GM18870 (cell line): ENCODE measurements around the gene CALML5.

ENCODE experiments used
- ATAC-seq: cut with Tn5 transposase; IDR thresholded peaks from one replicate; pipeline ENCODE4 v1.9.1; 2021; ENCODE audit warnings: moderate library complexity; ENCODE audit not compliant: unreplicated experiment

CALML5 gene

DNA sequence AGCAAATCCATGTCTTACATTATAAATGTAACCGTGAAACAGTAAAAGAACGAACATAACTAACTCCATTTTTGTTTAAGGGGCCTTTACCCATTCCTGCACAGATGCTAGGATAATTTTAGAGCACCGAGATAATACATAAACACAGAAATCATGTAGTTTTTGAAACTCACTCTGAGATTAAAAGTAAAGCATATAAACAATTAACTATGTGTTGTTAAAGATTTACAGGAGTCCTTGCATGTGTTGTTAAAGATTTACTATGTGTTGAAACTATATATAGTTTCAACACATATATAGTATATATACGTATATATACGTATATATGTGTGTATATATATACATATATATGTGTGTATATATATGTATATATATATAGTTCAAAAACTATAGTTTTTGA, 18.2 kb upstream of the CALML5 start:
- no peak for ATAC-seq

- ATAC-seq = no peak
Observed at GRCh38 chr10:5515948-5516761, 16.8 kb upstream of the CALML5 start.

- ATAC-seq = no peak
Observed at GRCh38 chr10:5514226-5514850, 15.0 kb upstream of the CALML5 start.

- ATAC-seq = no peak
Observed at GRCh38 chr10:5512881-5513612, 13.7 kb upstream of the CALML5 start.

DNA sequence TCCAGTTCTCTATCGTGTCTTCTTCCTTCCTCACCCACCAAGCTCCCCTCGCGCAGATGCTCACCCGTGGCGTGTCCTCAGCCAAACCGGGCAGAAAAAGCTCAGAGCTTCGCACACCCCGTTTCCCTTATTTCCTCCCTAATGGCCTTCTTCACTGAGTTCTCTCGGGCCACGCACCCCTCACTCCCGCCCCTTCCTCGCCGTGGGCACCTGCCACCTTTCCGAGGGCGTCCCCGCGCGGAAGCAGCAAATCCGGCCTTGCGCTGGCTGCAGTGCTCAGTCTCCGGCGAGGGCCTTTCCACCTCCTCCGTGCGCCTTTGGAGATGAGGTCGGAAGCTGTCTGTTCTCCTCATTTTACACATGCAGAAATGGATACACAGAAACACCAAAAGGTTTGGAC, 13.0 kb upstream of the CALML5 start:
- ATAC-seq = no peak

DNA sequence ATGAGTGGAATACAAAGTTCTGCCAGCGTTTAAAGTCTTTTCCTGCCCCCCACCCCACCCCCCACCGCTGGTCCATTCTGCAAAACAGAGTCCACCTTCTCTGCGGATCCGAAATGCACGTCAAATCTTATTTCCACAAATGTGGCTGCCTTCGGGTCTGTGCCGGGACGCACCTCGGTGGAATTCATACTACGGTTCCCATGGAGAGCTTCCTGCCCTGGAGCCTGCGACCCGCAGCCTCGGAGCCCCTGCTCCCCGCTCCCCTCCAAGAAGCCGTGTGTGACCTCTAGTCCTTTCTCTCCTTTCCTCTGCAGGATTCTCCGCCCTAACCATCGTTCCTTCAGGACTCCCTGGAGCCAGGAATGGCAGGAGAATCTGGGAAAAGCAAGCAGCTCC, 12.5 kb upstream of the CALML5 start:
- no peak for ATAC-seq

DNA sequence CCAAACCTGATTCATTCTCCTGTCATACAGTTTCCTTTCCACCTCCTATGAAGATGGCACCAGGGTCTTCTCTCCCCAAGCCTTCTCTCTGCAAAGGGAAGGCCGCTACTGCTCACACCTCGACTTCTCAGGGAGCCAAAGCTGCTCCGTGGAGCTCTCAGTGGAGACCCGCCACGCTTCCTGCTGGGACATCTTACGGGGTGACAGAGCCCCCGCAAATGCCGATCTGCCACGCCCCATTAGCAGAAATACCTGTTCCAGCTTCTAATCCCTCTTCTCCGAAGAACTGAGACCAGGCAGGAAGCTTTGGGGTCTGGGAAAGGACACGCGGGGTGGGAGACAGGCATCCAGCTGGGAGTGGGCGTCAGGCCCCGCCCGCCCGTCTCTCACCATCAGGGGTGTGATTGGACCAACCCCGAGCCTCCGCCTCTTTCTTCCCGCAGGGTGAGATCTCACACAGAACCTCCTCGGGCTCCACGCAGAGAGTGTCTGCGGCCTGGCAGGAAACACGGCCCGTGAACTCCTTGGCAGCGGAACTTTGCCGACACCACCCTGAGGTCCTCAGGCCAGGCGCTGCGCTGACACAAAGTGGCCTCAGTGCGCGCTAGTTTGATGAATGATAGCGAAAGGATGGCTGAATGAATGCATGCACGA, 12.0 kb upstream of the CALML5 start:
- ATAC-seq = no peak

- no peak for ATAC-seq
Observed at GRCh38 chr10:5510281-5511072, 11.1 kb upstream of the CALML5 start.

DNA sequence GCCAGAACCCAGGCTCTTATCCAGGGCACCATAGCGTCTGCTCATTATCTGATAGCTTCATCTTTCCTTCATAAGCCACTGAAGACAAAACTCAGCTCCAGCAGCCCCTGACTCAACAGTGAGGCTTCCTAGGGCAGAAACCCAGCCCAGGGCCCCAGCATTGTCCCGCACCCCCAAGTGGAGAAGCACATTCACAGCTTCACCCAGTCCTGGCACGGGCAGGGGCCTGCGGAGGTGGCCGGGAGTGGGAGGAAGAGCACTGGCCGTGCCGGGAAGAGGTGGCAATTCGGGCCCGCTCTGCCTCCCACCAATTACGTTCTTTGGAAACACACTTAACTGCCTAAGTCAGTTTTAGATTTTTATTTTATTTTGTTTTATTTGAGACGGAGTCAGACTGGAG, 10.3 kb upstream of the CALML5 start:
- no peak for ATAC-seq

- no peak for ATAC-seq
Observed at GRCh38 chr10:5509236-5509635, 9.9 kb upstream of the CALML5 start.

DNA sequence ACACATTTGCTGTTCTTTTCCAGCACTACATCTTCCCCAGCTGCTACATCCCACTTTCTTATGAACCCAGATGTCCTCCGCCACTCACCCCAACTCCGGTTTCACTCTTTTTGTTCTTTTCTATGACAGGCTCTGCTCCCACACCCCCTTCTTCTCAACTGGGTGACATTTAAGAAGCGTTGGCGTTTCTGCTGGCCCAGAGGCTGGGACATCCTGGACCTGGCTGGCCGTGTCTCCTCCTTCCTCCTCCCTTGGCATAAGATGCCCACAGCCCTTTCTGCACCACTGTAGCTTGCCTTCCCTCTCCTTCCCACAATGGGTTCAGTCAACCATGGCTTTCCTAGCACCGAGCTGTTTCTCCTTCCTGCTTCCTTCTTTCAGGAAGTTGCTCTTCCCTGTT, 9.4 kb upstream of the CALML5 start:
- ATAC-seq = no peak

GRCh38 chr10:5508161-5508604, 8.8 kb upstream of the CALML5 start:
- no peak for ATAC-seq

GRCh38 chr10:5507649-5508131, 8.3 kb upstream of the CALML5 start:
- no peak for ATAC-seq

DNA sequence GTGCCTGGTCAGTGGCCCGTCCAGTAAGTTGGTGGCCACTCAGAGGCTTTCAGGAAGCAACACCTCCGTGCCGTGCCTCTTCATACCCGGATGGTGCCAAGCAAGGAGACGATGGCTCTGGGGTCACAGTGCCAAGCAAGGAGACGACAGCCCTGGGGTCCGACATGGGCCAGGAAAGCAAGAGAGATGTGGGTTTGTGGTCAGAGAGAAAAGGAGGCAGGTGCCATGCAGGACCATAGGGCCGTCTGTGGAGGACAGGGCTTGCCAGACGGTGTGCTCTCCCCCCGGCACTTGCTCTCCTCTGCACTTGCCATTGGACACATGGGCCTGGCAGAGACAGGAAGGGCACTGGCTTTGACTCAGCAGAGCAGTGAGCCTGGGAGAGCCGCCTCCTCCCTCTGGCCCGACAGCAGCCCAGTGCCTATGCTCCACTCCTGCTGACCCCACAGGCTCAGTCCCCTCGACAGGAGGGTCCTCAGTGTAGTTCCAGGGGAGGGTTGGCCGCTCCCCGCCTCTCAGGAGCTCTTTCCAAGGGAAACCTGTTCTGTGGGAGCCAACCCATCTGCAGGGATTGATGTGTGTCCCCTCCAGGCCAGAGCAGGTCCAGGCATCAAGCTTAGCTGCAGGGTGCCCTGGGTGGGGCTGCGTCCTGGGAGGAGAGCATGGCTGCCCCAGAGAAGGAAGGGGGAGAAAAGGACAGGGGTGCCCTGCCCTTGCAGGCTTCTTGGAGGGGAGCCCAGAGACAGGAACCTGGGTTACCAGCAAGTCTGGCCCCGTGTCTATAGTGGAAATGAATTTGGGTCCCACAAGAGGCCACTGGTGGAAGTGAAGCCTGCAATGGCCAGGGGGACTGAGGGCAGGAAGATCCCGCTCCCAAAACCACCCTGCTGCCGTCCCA, 7.6 kb upstream of the CALML5 start:
- ATAC-seq = no peak

- no peak for ATAC-seq
Observed at GRCh38 chr10:5506246-5506645, 6.9 kb upstream of the CALML5 start.

- no peak for ATAC-seq
Observed at GRCh38 chr10:5504146-5505072, 5.0 kb upstream of the CALML5 start.

GRCh38 chr10:5503477-5503835, 4.1 kb upstream of the CALML5 start:
- ATAC-seq = no peak
